Endothelial cell of umbilical vein (primary cell): Measurements from ENCODE around the gene TSPOAP1. TPM values are rescaled to one million over a fixed set of nuclear protein-coding genes. Genes with fewer than 3 reads are reported as not detected.

Experiments
- BruUV-seq: library from RNA; stranded (reverse); fragments of 400-500 nt; replicated peaks from 2 replicates; lab custom pipeline; 2021; lab: Mats Ljungman, UMichigan
- CTCF ChIA-PET: fragments of 300-600, 350-600 bp; sonication (Branson Sonifier 250); formaldehyde crosslinking; loops from one replicate; lab custom pipeline; 2021; ENCODE audit warnings: antibody characterized with exemption, inconsistent platforms; lab: Charles Lee
- POLR2A ChIA-PET: fragments of 300-600, 350-600 bp; sonication (Branson Sonifier 250); formaldehyde crosslinking; loops from one replicate; lab custom pipeline; 2021; ENCODE audit warnings: antibody characterized with exemption, inconsistent platforms; lab: Charles Lee
- DNase-seq: peaks from one replicate; pipeline ENCODE4 v3.0.0-alpha.2; 2011; ENCODE audit warnings: low read depth, low spot score
- FAIRE-seq: peaks from 2 replicates; lab custom pipeline; 2011; peaks lifted over from hg19 to GRCh38; lab: Jason Lieb, UNC
- H2AFZ ChIP-seq: 2 replicates; pipeline ENCODE4 v1.6.0; 2012; ENCODE audit warnings: low read depth, low read length, control low read depth, inconsistent platforms
- H3K27ac ChIP-seq: 2 replicates; pipeline ENCODE4 v1.5.1; 2011; ENCODE audit warnings: low read depth, mild to moderate bottlenecking, control low read depth, low read length, moderate library complexity; ENCODE audit not compliant: insufficient read depth
- H3K27me3 ChIP-seq, 2 experiments: 2 replicates each; pipeline versions ENCODE4 v1.6.0 to v1.6.1; 2011; ENCODE audit warnings: low read length in 2 of 2, mixed read lengths in 1 of 2; ENCODE audit not compliant: control insufficient read depth in 2 of 2, insufficient read depth in 2 of 2
- H3K36me3 ChIP-seq, 2 experiments: 2 replicates in 1 of 2; 3 replicates in 1 of 2; pipeline ENCODE4 v1.5.1; 2011; ENCODE audit warnings: low read length in 2 of 2, mild to moderate bottlenecking in 1 of 2, moderate library complexity in 1 of 2; ENCODE audit not compliant: control insufficient read depth in 2 of 2, insufficient read depth in 2 of 2; ENCODE audit errors: extremely low read depth in 1 of 2
- H3K4me1 ChIP-seq: 3 replicates; pipeline ENCODE4 v1.5.1; 2011; ENCODE audit warnings: mild to moderate bottlenecking, low read length; ENCODE audit not compliant: control insufficient read depth, insufficient read depth; ENCODE audit errors: extremely low read depth
- H3K4me2 ChIP-seq: 2 replicates; pipeline ENCODE4 v1.6.1; 2011; ENCODE audit warnings: low read length, control low read depth, mixed read lengths; ENCODE audit not compliant: insufficient read depth
- H3K4me3 ChIP-seq, 3 experiments: fragments of 200-600 bp in 1 of 3; sonication (generic), shearing (Covaris generic) in 1 of 3; replicated peaks in 1 of 3; 2 replicates each; pipeline ENCODE4 v1.5.1; 2011 to 2016; ENCODE audit warnings: control low read depth in 3 of 3, low read length in 3 of 3, mild to moderate bottlenecking in 2 of 3, inconsistent platforms in 1 of 3, low read depth in 1 of 3, moderate library complexity in 1 of 3; ENCODE audit not compliant: insufficient read depth in 1 of 3
- H3K79me2 ChIP-seq: 2 replicates; pipeline ENCODE4 v1.6.0; 2012; ENCODE audit warnings: low read length, inconsistent platforms; ENCODE audit not compliant: control insufficient read depth, insufficient read depth
- H3K9ac ChIP-seq: replicated peaks from 2 replicates; pipeline ENCODE3; 2011; ENCODE audit warnings: low read length, control low read depth; ENCODE audit not compliant: insufficient read depth; ENCODE audit errors: extremely low read depth
- H3K9me1 ChIP-seq: replicated peaks from 3 replicates; pipeline ENCODE4 v1.6.0; 2011; ENCODE audit warnings: mild to moderate bottlenecking, low read length; ENCODE audit not compliant: control insufficient read depth, insufficient read depth; ENCODE audit errors: extremely low read depth
- H3K9me3 ChIP-seq: replicated peaks from 2 replicates; pipeline ENCODE4 v1.5.1; 2012; ENCODE audit warnings: low read length, inconsistent platforms; ENCODE audit not compliant: control insufficient read depth, insufficient read depth
- H4K20me1 ChIP-seq: replicated peaks from 2 replicates; pipeline ENCODE3; 2011; ENCODE audit warnings: mild to moderate bottlenecking, low read length; ENCODE audit not compliant: control insufficient read depth, insufficient read depth; ENCODE audit errors: extremely low read depth
- EZH2 ChIP-seq: IDR thresholded peaks from 2 replicates; pipeline ENCODE4 v1.6.1; 2012; ENCODE audit warnings: borderline replicate concordance, low read depth, mild to moderate bottlenecking, moderate library complexity, low read length, inconsistent platforms; ENCODE audit not compliant: severe bottlenecking
- FOS ChIP-seq: IDR thresholded peaks from 2 replicates; pipeline ENCODE4 v1.6.1; 2011; ENCODE audit warnings: mild to moderate bottlenecking, low read length, moderate library complexity, borderline replicate concordance; ENCODE audit not compliant: insufficient read depth
- GATA2 ChIP-seq: IDR thresholded peaks from 2 replicates; pipeline ENCODE4 v1.7.0; 2011; ENCODE audit warnings: low read depth, mild to moderate bottlenecking, moderate library complexity, mixed read lengths, low read length; ENCODE audit not compliant: insufficient read length, insufficient read depth
- JUN ChIP-seq: IDR thresholded peaks from 2 replicates; pipeline ENCODE4 v1.6.1; 2011; ENCODE audit warnings: borderline replicate concordance, low read depth; ENCODE audit not compliant: insufficient read length, insufficient read depth
- MYC ChIP-seq: IDR thresholded peaks from one replicate; pipeline ENCODE4 v1.6.1; 2011; ENCODE audit warnings: mild to moderate bottlenecking, low read depth, low read length
- POLR2A ChIP-seq: IDR thresholded peaks from 2 replicates; pipeline ENCODE4 v1.6.1; 2012; ENCODE audit warnings: low read depth, mild to moderate bottlenecking, control low read depth, low read length
- POLR2AphosphoS5 ChIP-seq: IDR thresholded peaks from 2 replicates; pipeline ENCODE4 v1.6.1; 2012; ENCODE audit warnings: low read depth, mild to moderate bottlenecking, control low read depth, low read length, moderate library complexity; ENCODE audit not compliant: insufficient read depth
- dilution Hi-C: fragments of 300-500 bp; cut with MboI; formaldehyde crosslinking; loops from one replicate; pipeline ENCODE4 v1.15.0; 2019; ENCODE audit warnings: low sequenced_read_pairs; ENCODE audit not compliant: extremely low pct_ligation_motif_present
- intact Hi-C: fragments of 100-400 bp; cut with micrococcal nuclease; formaldehyde crosslinking; loops from one replicate; pipeline ENCODE4 v1.10.0; 2022
- polyA plus RNA-seq, 4 experiments: library from polyadenylated mRNA; depleted of rRNA in 3 of 4; stranded (reverse) in 3 of 4; unstranded in 1 of 4; fragments of >200 nt; gene quantifications; 2 replicates each; pipeline versions ENCODE4 v1.2.1 to v1.2.3, GENCODE V29; 2011 to 2012; ENCODE audit warnings: missing spikeins in 1 of 4
- total RNA-seq: library from RNA; stranded (reverse); gene quantifications from 2 replicates; pipeline ENCODE4 v1.2.3, GENCODE V29; 2021
- TF ChIP-seq, protein P1 (sequence below), 2 donors: IDR thresholded peaks; 1 replicate in 1 of 2; 2 replicates in 1 of 2; pipeline ENCODE4 v1.5.1; 2011; ENCODE audit warnings: low read length in 2 of 2, mild to moderate bottlenecking in 2 of 2, moderate library complexity in 2 of 2, control low read depth in 1 of 2, inconsistent platforms in 1 of 2, low read depth in 1 of 2; ENCODE audit not compliant: insufficient read depth in 1 of 2; ENCODE audit errors: extremely low read depth in 1 of 2
- TF ChIP-seq, protein P2 (sequence below): IDR thresholded peaks from 2 replicates; pipeline ENCODE4 v1.6.1; 2011; ENCODE audit not compliant: insufficient read depth, insufficient read length

Gene TSPOAP1
- total and polyA plus RNA-seq, 2 donors (not counting 3 experiments of a cell fraction or from before 2014, with no cell fraction given), result not detected

DNA sequence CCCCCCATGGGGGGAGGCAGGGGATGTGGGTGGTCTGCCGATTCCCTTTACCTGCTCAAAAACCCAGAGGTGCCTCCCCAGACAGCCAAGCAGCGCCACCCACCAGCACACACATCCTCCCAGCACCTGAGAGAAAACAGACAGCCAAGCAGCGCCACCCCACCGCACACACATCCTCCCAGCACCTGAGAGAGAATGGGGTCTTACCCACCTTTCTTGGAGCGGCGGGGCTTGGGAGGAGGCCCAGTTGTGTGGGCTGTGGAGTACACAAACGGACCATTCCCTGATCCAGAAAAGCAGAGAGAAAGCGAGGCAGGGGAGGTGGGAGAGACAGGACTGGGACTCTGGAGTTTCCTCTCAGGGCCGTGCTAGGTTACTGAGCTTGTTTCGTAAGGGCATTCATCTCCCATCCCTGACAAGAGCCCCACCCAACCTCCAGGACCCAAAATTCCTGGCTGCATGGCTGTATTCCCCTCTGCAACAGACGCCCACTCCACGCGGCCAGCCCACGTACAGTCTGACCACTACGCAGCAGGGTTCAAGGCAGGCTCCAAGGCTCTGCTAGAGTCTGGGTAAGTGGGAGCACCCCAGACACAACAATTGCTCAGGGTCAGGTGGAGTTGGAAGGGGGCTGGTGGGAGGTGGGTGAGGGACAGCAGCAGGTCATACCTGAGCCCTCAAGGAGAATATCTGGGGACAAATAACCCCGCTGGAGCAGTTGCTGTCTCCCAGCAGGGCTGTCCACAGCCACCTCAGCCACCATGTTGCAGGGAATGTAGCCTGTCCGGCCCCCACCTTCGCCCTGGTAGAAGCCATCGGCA is 22.3 kb downstream of the TSPOAP1 start:
- Histone ChIP-seq H3K79me2 (no peaks in the 10 kb centered on the region), H3K27ac (no peak overlapping the region), H4K20me1 (no peaks in the 10 kb centered on the region), H3K4me2 (no peak overlapping the region), H2AFZ (no peak overlapping the region), H3K9ac (no peak overlapping the region), H3K27me3 (no peaks in the 10 kb centered on the region), H3K4me1 (no peaks in the 10 kb centered on the region), H3K9me1 (no peaks in the 10 kb centered on the region), H3K4me3 (no peak overlapping the region), H3K36me3 (no peaks in the 10 kb centered on the region), H3K9me3 (no peaks in the 10 kb centered on the region)
- dilution Hi-C loops (no loop called here), intact Hi-C loops (no loop called here)
- POLR2A ChIA-PET, result no interaction called here
- CTCF ChIA-PET, result interaction anchor here (2.6 kb wide), 1 partner anchor 111 kb away, joined by 30 read pairs; the partner anchor contains the start of gene RNF43
- TF ChIP-seq EZH2 (no peak), POLR2A (no peak), GATA2 (no peak), FOS (no peak), MYC (no peak), POLR2AphosphoS5 (no peak), JUN (no peak)
- TF ChIP-seq, protein P1, sequence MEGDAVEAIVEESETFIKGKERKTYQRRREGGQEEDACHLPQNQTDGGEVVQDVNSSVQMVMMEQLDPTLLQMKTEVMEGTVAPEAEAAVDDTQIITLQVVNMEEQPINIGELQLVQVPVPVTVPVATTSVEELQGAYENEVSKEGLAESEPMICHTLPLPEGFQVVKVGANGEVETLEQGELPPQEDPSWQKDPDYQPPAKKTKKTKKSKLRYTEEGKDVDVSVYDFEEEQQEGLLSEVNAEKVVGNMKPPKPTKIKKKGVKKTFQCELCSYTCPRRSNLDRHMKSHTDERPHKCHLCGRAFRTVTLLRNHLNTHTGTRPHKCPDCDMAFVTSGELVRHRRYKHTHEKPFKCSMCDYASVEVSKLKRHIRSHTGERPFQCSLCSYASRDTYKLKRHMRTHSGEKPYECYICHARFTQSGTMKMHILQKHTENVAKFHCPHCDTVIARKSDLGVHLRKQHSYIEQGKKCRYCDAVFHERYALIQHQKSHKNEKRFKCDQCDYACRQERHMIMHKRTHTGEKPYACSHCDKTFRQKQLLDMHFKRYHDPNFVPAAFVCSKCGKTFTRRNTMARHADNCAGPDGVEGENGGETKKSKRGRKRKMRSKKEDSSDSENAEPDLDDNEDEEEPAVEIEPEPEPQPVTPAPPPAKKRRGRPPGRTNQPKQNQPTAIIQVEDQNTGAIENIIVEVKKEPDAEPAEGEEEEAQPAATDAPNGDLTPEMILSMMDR (IDR thresholded peaks at IDR 0.05; ENCODE audit: extremely low read depth in 1 of 2, insufficient read depth in 1 of 2, low read depth in 1 of 2, low read length in 2 of 2), result no peak
- TF ChIP-seq, protein P2, sequence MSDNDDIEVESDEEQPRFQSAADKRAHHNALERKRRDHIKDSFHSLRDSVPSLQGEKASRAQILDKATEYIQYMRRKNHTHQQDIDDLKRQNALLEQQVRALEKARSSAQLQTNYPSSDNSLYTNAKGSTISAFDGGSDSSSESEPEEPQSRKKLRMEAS, result no peak
- DNase-seq, result no peak
- FAIRE-seq, result no peak
- no TSS peak for BruUV-seq
